Measurements from ENCODE around the gene ZNF490.
"Not testable (repeated sequence)": the region's sequence is repeated elsewhere in the genome, so short reads cannot be mapped to it uniquely, and the experiment has no call there.

ZNF490 gene

GRCh38 chr19:12621253-12622024 lies 10.8 kb upstream of the ZNF490 start:
- DNase-seq, result not testable (repeated sequence)

GRCh38 chr19:12617646-12618045 lies 7.0 kb upstream of the ZNF490 start:
- DNase-seq, result no peak

- DNase-seq, result peak; percentile 58
Measured at GRCh38 chr19:12611361-12611699, 717 bp upstream of the ZNF490 start.

GRCh38 chr19:12607631-12608030 lies 3.0 kb downstream of the ZNF490 start:
- DNase-seq, result no peak

- DNase-seq, result no peak
Measured at GRCh38 chr19:12606796-12607195, 3.8 kb downstream of the ZNF490 start.

- no peak for DNase-seq
Measured at GRCh38 chr19:12603714-12604113, 6.9 kb downstream of the ZNF490 start.

- no peak for DNase-seq
Measured at GRCh38 chr19:12597594-12597993, 13.0 kb downstream of the ZNF490 start.

- no peak for DNase-seq
Measured at GRCh38 chr19:12596927-12597548, 13.6 kb downstream of the ZNF490 start.

GRCh38 chr19:12596485-12596884 lies 14.1 kb downstream of the ZNF490 start:
- no peak for DNase-seq

- DNase-seq, result no peak
Measured at GRCh38 chr19:12581100-12581499, 29.5 kb downstream of the ZNF490 start.

GRCh38 chr19:12580180-12580694 lies 30.4 kb downstream of the ZNF490 start:
- DNase-seq, result no peak

- DNase-seq, result no peak
Measured at GRCh38 chr19:12578641-12579040, 32.0 kb downstream of the ZNF490 start.

GRCh38 chr19:12574036-12574435 lies 36.6 kb downstream of the ZNF490 start:
- DNase-seq, result no peak

- DNase-seq, result no peak
Measured at GRCh38 chr19:12567951-12568350, 42.7 kb downstream of the ZNF490 start.

GRCh38 chr19:12566380-12566779 lies 44.2 kb downstream of the ZNF490 start:
- not testable (repeated sequence) for DNase-seq

- peak; percentile 93 for DNase-seq
Measured at GRCh38 chr19:12564016-12564664, 46.5 kb downstream of the ZNF490 start.

- DNase-seq, result no peak
Measured at GRCh38 chr19:12555456-12555930, 55.1 kb downstream of the ZNF490 start.

GRCh38 chr19:12551060-12551832 lies 59.4 kb downstream of the ZNF490 start, which contains the start of gene ZNF564:
Gene ZNF564, minus strand, starts transcription at chr19:12551482. Its CDS starts 150 bp downstream, at chr19:12551332.
- peak; percentile 98 for DNase-seq

- DNase-seq, result no peak
Measured at GRCh38 chr19:12546903-12547302, 63.7 kb downstream of the ZNF490 start.

GRCh38 chr19:12546068-12546467 lies 64.5 kb downstream of the ZNF490 start:
- no peak for DNase-seq

- DNase-seq, result no peak
Measured at GRCh38 chr19:12545267-12545666, 65.3 kb downstream of the ZNF490 start.

- DNase-seq, result no peak
Measured at GRCh38 chr19:12544401-12544876, 66.2 kb downstream of the ZNF490 start.

GRCh38 chr19:12543855-12544254 lies 66.8 kb downstream of the ZNF490 start:
- DNase-seq, result no peak
